GM12878 (cell line): ENCODE data around the gene ZFR. TPM values are rescaled to one million over a fixed set of nuclear protein-coding genes. Genes with fewer than 3 reads are reported as not detected.

ENCODE experiments used
- ATAC-seq: fragments of 200-7000 bp; cut with Tn5 transposase; 3 replicates; pipeline ENCODE4 v1.9.1; 2020; ENCODE audit warnings: mild to moderate bottlenecking, moderate library complexity
- BruUV-seq: library from RNA; stranded (reverse); fragments of 400-500 nt; replicated peaks from 2 replicates; lab custom pipeline; 2021; lab: Mats Ljungman, UMichigan
- CTCF ChIA-PET: fragments of 300-600 bp; sonication (Branson Sonifier 250); formaldehyde crosslinking; extraction: SDS; loops from one replicate; lab custom pipeline; 2021; ENCODE audit warnings: inconsistent platforms; lab: Yijun Ruan, JAX
- POLR2A ChIA-PET: fragments of 350-600 bp; formaldehyde crosslinking; extraction: SDS; loops from one replicate; lab custom pipeline; 2021; ENCODE audit warnings: inconsistent platforms; lab: Charles Lee
- RAD21 ChIA-PET: fragments of 300-600 bp; sonication (Branson Sonifier 250); formaldehyde crosslinking; loops from one replicate; lab custom pipeline; 2023; ENCODE audit warnings: antibody characterized with exemption; ENCODE audit not compliant: unreplicated experiment; lab: Charles Lee
- SMC1A ChIA-PET: fragments of 300-600 bp; sonication (Branson Sonifier 250); formaldehyde crosslinking; loops from one replicate; lab custom pipeline; 2023; ENCODE audit not compliant: unreplicated experiment, uncharacterized antibody; lab: Charles Lee
- DNase-seq: peaks from one replicate; pipeline ENCODE4 v3.0.0-alpha.2; 2011; ENCODE audit warnings: low read depth, low spot score
- FAIRE-seq: peaks from 3 replicates; lab custom pipeline; 2011; peaks lifted over from hg19 to GRCh38; lab: Jason Lieb, UNC
- H2AFZ ChIP-seq: 2 replicates; pipeline ENCODE4 v1.6.0; 2011; ENCODE audit warnings: low read depth, low read length, control low read depth; ENCODE audit not compliant: control insufficient read depth
- H3K27ac ChIP-seq: 2 replicates; pipeline ENCODE4 v1.5.1; 2011; ENCODE audit warnings: control low read depth; ENCODE audit not compliant: control insufficient read depth, insufficient read depth
- H3K27me3 ChIP-seq, 2 experiments: replicated peaks in 1 of 2; 2 replicates each; pipeline versions ENCODE4 v1.6.0 to v1.6.1; 2011; ENCODE audit warnings: low read length in 1 of 2; ENCODE audit not compliant: control insufficient read depth in 2 of 2, insufficient read depth in 2 of 2
- H3K36me3 ChIP-seq, 2 experiments: 2 replicates each; pipeline ENCODE4 v1.5.1; 2011; ENCODE audit warnings: low read length in 1 of 2; ENCODE audit not compliant: control insufficient read depth in 2 of 2, insufficient read depth in 2 of 2
- H3K4me1 ChIP-seq: 2 replicates; pipeline ENCODE4 v1.6.1; 2011; ENCODE audit warnings: mild to moderate bottlenecking, low read length, moderate library complexity, mixed read lengths; ENCODE audit not compliant: control insufficient read depth, insufficient read depth
- H3K4me2 ChIP-seq: 2 replicates; pipeline ENCODE4 v1.6.0; 2011; ENCODE audit warnings: control low read depth; ENCODE audit not compliant: control insufficient read depth, insufficient read depth
- H3K4me3 ChIP-seq: fragments of 200-600 bp; sonication (generic); 2 replicates; pipeline ENCODE4 v1.5.1; 2016
- H3K79me2 ChIP-seq: 2 replicates; pipeline ENCODE4 v1.6.0; 2011; ENCODE audit warnings: low read length; ENCODE audit not compliant: control insufficient read depth, insufficient read depth
- H3K9ac ChIP-seq: 2 replicates; pipeline ENCODE4 v1.8.0; 2011; ENCODE audit warnings: low read length, control low read depth, mixed read lengths; ENCODE audit not compliant: control insufficient read depth, insufficient read depth
- H3K9me3 ChIP-seq: replicated peaks from 3 replicates; pipeline ENCODE4 v1.5.1; 2011; ENCODE audit warnings: mild to moderate bottlenecking, low read length; ENCODE audit not compliant: control insufficient read depth, insufficient read depth
- H4K20me1 ChIP-seq: 2 replicates; pipeline ENCODE4 v1.6.0; 2011; ENCODE audit not compliant: control insufficient read depth, insufficient read depth
- BHLHE40 ChIP-seq, 2 experiments: fragments of 450-650 bp in 1 of 2; IDR thresholded peaks; 2 replicates each; pipeline ENCODE4 v1.6.1; 2011 to 2017; ENCODE audit warnings: low read depth in 2 of 2, borderline replicate concordance in 1 of 2, improper control_type of control experiment in 1 of 2, low read length in 1 of 2, mild to moderate bottlenecking in 1 of 2
- EGR1 ChIP-seq, 2 experiments: IDR thresholded peaks; 1 replicate in 1 of 2; 2 replicates in 1 of 2; pipeline ENCODE4 v1.6.1; 2011 to 2012; ENCODE audit warnings: low read depth in 2 of 2, low read length in 2 of 2, borderline replicate concordance in 1 of 2, mild to moderate bottlenecking in 1 of 2, moderate library complexity in 1 of 2
- FOS ChIP-seq: IDR thresholded peaks from 3 replicates; pipeline ENCODE4 v1.6.1; 2011; ENCODE audit warnings: borderline replicate concordance; ENCODE audit not compliant: insufficient read length; ENCODE audit errors: extremely low read depth
- GATAD2B ChIP-seq: fragments of 450-650 bp; conservative IDR thresholded peaks from 2 replicates; pipeline ENCODE4 v1.6.1; 2017; ENCODE audit warnings: low read depth, mild to moderate bottlenecking, moderate library complexity
- HDAC2 ChIP-seq: fragments of 200-600 bp; sonication (generic); IDR thresholded peaks from 2 replicates; pipeline ENCODE4 v1.6.1; 2017
- HDGF ChIP-seq: fragments of 450-650 bp; IDR thresholded peaks from 2 replicates; pipeline ENCODE4 v1.6.1; 2016; ENCODE audit warnings: antibody characterized with exemption
- JUNB ChIP-seq: IDR thresholded peaks from 2 replicates; pipeline ENCODE4 v1.6.1; 2016; ENCODE audit warnings: antibody characterized with exemption, mild to moderate bottlenecking
- KLF5 ChIP-seq: fragments of 450-650 bp; IDR thresholded peaks from 2 replicates; pipeline ENCODE4 v1.6.1; 2014; ENCODE audit warnings: mild to moderate bottlenecking; ENCODE audit not compliant: partially characterized antibody
- MYC ChIP-seq: IDR thresholded peaks from 2 replicates; pipeline ENCODE4 v1.6.1; 2011; ENCODE audit warnings: mild to moderate bottlenecking, low read length, moderate library complexity, inconsistent platforms; ENCODE audit not compliant: insufficient read depth, insufficient replicate concordance, insufficient read length, severe bottlenecking
- NFYB ChIP-seq: IDR thresholded peaks from 2 replicates; pipeline ENCODE4 v1.6.1; 2011; ENCODE audit warnings: low read depth, mild to moderate bottlenecking, low read length, improper control_type of control experiment, moderate library complexity; ENCODE audit not compliant: insufficient read depth
- NR2C1 ChIP-seq: fragments of 450-650 bp; IDR thresholded peaks from 2 replicates; pipeline ENCODE4 v1.6.1; 2017; ENCODE audit warnings: antibody characterized with exemption, mild to moderate bottlenecking, moderate library complexity
- POLR2AphosphoS5 ChIP-seq: IDR thresholded peaks from 2 replicates; pipeline ENCODE4 v1.6.1; 2011; ENCODE audit warnings: mild to moderate bottlenecking, low read length, inconsistent platforms
- SREBF1 ChIP-seq: IDR thresholded peaks from 2 replicates; pipeline ENCODE4 v1.6.1; 2012; ENCODE audit warnings: mild to moderate bottlenecking, low read length
- WRNIP1 ChIP-seq: IDR thresholded peaks from 2 replicates; pipeline ENCODE4 v1.6.1; 2011; ENCODE audit warnings: low read depth, low read length, improper control_type of control experiment, borderline replicate concordance
- ZBED1 ChIP-seq: IDR thresholded peaks from 2 replicates; pipeline ENCODE4 v1.6.1; 2016; ENCODE audit warnings: borderline replicate concordance
- ZNF384 ChIP-seq: IDR thresholded peaks from 2 replicates; pipeline ENCODE4 v1.6.1; 2012; ENCODE audit warnings: low read depth, mild to moderate bottlenecking, low read length, improper control_type of control experiment, borderline replicate concordance
- WGBS: methylation state at CpG from one replicate; pipeline ENCODE4 v1.1.6; 2016; ENCODE audit warnings: low lambda C conversion rate; ENCODE audit not compliant: insufficient replicate concordance, insufficient coverage; ENCODE audit errors: missing lambda C conversion rate; 5-methylcytosine and 5-hydroxymethylcytosine counted together
- in situ Hi-C: fragments of 300-500 bp; cut with MboI; formaldehyde crosslinking; loops from 9 replicates; pipeline ENCODE4 v1.14.3; 2018; ENCODE audit warnings: mixed read lengths
- intact Hi-C: fragments of 100-400 bp; cut with micrococcal nuclease; formaldehyde crosslinking; loops from one replicate; pipeline ENCODE4 v1.14.2; 2022; ENCODE audit not compliant: unreplicated experiment
- polyA plus RNA-seq, 11 experiments: library from polyadenylated mRNA; depleted of rRNA in 4 of 11; unstranded in 6 of 11; stranded (reverse) in 5 of 11; fragments of >200 nt; fragmentation: Nextera tagmentation in 4 of 11; fragmentation: Illumina TruSeq in 1 of 11; extraction: Ambion mirVana in 4 of 11; extraction: Trizol in 1 of 11; gene quantifications; 1 replicate in 1 of 11; 2 replicates in 10 of 11; pipeline versions ENCODE4 v1.2.1 to v1.2.3, GENCODE V29; 2011 to 2016; ENCODE audit warnings: inconsistent platforms in 2 of 11, missing spikeins in 2 of 11, low read depth in 1 of 11
- total RNA-seq, 4 experiments: library from RNA; depleted of rRNA in 3 of 4; stranded (reverse); fragments of >200 nt in 3 of 4; fragmentation: Illumina TruSeq in 1 of 4; extraction: Trizol in 1 of 4; gene quantifications; 2 replicates each; pipeline versions ENCODE4 v1.2.1 to v1.2.3, GENCODE V29; 2013 to 2021
- TF ChIP-seq, protein P1 (sequence below): fragments of 450-650 bp; IDR thresholded peaks from 2 replicates; pipeline ENCODE4 v1.6.1; 2017; ENCODE audit warnings: mild to moderate bottlenecking, moderate library complexity
- TF ChIP-seq, protein P2 (sequence below): fragments of 150-350 bp; IDR thresholded peaks from 2 replicates; pipeline ENCODE4 v1.6.1; 2014; ENCODE audit warnings: mild to moderate bottlenecking, low read depth, low read length

Gene ZFR
- total and polyA plus RNA-seq, 10 of the 15 experiments (the other 5 are each of a cell fraction or from before 2014, with no cell fraction given), result 33.7 to 90.6 (median 72.9) TPM

DNA sequence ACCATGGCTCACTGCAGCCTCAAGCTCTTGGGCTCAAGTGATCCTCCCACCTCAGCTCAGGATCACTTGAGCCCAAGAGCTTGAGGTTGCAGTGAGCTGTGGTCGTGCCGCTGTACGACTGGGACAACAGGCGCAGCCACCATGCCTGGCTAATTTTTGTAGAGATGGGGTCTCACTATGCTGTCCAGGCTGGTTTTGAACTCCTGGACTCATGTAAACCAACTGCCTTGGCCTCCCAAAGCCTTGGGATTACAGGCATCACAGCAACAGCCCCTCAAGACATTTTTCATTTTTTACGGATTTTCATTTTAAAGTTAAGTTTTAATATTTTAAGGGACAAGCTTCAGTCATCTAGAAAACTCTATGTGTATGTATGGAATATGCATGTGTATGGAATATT lies 78.9 kb downstream of the ZFR start:
- Histone ChIP-seq H4K20me1 (no peaks in the 10 kb centered on the region), H3K27ac (no peak overlapping the region), H3K79me2 (no peaks in the 10 kb centered on the region), H3K9me3 (no peaks in the 10 kb centered on the region), H3K4me2 (no peak overlapping the region), H3K9ac (no peak overlapping the region), H3K27me3 (no peaks in the 10 kb centered on the region), H3K36me3 (peaks cover 0 to 9% of the 10 kb centered on the region in 2 experiments), H3K4me3 (no peak overlapping the region), H3K4me1 (no peaks in the 10 kb centered on the region), H2AFZ (no peak overlapping the region)
- no peak for ATAC-seq
- SMC1A ChIA-PET, result interaction anchor here (1.1 to 1.4 kb wide), 4 partner anchors 8 to 88 kb away, joined by 3 read pairs; no protein-coding TSS in a partner anchor
- no TSS peak for BruUV-seq
- CTCF ChIA-PET, result interaction anchor here (1.1 to 2.3 kb wide), 4 partner anchors 17 to 247 kb away, joined by 3 to 11 read pairs (median 4); no protein-coding TSS in a partner anchor
- TF ChIP-seq SREBF1 (no peak), POLR2AphosphoS5 (no peak), GATAD2B (no peak), HDGF (no peak), ZNF384 (no peak), BHLHE40 (IDR thresholded peaks at IDR 0.05; ENCODE audit: borderline replicate concordance in 1 of 2, low read depth in 2 of 2, low read length in 1 of 2) (no peak), KLF5 (no peak), HDAC2 (no peak), WRNIP1 (no peak), MYC (no peak), EGR1 (IDR thresholded peaks at IDR 0.05; ENCODE audit: borderline replicate concordance in 1 of 2, low read depth in 2 of 2, low read length in 2 of 2) (no peak), JUNB (no peak), ZBED1 (no peak), NFYB (no peak), FOS (no peak), NR2C1 (no peak)
- TF ChIP-seq, protein P1, sequence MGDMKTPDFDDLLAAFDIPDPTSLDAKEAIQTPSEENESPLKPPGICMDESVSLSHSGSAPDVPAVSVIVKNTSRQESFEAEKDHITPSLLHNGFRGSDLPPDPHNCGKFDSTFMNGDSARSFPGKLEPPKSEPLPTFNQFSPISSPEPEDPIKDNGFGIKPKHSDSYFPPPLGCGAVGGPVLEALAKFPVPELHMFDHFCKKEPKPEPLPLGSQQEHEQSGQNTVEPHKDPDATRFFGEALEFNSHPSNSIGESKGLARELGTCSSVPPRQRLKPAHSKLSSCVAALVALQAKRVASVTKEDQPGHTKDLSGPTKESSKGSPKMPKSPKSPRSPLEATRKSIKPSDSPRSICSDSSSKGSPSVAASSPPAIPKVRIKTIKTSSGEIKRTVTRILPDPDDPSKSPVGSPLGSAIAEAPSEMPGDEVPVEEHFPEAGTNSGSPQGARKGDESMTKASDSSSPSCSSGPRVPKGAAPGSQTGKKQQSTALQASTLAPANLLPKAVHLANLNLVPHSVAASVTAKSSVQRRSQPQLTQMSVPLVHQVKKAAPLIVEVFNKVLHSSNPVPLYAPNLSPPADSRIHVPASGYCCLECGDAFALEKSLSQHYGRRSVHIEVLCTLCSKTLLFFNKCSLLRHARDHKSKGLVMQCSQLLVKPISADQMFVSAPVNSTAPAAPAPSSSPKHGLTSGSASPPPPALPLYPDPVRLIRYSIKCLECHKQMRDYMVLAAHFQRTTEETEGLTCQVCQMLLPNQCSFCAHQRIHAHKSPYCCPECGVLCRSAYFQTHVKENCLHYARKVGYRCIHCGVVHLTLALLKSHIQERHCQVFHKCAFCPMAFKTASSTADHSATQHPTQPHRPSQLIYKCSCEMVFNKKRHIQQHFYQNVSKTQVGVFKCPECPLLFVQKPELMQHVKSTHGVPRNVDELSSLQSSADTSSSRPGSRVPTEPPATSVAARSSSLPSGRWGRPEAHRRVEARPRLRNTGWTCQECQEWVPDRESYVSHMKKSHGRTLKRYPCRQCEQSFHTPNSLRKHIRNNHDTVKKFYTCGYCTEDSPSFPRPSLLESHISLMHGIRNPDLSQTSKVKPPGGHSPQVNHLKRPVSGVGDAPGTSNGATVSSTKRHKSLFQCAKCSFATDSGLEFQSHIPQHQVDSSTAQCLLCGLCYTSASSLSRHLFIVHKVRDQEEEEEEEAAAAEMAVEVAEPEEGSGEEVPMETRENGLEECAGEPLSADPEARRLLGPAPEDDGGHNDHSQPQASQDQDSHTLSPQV, result no peak
- TF ChIP-seq, protein P2, sequence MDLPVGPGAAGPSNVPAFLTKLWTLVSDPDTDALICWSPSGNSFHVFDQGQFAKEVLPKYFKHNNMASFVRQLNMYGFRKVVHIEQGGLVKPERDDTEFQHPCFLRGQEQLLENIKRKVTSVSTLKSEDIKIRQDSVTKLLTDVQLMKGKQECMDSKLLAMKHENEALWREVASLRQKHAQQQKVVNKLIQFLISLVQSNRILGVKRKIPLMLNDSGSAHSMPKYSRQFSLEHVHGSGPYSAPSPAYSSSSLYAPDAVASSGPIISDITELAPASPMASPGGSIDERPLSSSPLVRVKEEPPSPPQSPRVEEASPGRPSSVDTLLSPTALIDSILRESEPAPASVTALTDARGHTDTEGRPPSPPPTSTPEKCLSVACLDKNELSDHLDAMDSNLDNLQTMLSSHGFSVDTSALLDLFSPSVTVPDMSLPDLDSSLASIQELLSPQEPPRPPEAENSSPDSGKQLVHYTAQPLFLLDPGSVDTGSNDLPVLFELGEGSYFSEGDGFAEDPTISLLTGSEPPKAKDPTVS, result no peak
- no peak for DNase-seq
- WGBS, result 100% methylated on average over 5 of the region's 5 CpGs
- intact Hi-C loops, result no loop called here
- RAD21 ChIA-PET, result interaction anchor here (1.0 kb wide), 1 partner anchor 133 kb away, joined by 3 read pairs; no protein-coding TSS in a partner anchor
- in situ Hi-C loops, result no loop called here
- POLR2A ChIA-PET, result no interaction called here
- no peak for FAIRE-seq
